ENCODE data around the gene LAMC2.

- TF ChIP-seq POLR2AphosphoS5 (IDR thresholded peaks at IDR 0.05; ENCODE audit: low read depth, low read length) (no peak), SIN3A (IDR thresholded peaks at IDR 0.05; ENCODE audit: borderline replicate concordance, insufficient read depth, low read length) (no peak), REST (IDR thresholded peaks at IDR 0.05; ENCODE audit: insufficient read depth in 1 of 2, low read depth in 2 of 2, low read length in 2 of 2) (no peak)
These were observed 57.3 kb downstream of the LAMC2 start for GRCh38 chr1:183243161-183244050.

Measured in PFSK-1 (cell line).